Activated CD8-positive, alpha-beta memory T cell treated with anti-CD3 and anti-CD28 coated beads, Interleukin-2, amount 50 U/mL, for 4 hours (primary cell): ENCODE results near the gene ACAD8.

Source experiments
- DNase-seq: peaks from one replicate; pipeline ENCODE4 v3.0.0-alpha.2; 2020

The ACAD8 gene

DNA sequence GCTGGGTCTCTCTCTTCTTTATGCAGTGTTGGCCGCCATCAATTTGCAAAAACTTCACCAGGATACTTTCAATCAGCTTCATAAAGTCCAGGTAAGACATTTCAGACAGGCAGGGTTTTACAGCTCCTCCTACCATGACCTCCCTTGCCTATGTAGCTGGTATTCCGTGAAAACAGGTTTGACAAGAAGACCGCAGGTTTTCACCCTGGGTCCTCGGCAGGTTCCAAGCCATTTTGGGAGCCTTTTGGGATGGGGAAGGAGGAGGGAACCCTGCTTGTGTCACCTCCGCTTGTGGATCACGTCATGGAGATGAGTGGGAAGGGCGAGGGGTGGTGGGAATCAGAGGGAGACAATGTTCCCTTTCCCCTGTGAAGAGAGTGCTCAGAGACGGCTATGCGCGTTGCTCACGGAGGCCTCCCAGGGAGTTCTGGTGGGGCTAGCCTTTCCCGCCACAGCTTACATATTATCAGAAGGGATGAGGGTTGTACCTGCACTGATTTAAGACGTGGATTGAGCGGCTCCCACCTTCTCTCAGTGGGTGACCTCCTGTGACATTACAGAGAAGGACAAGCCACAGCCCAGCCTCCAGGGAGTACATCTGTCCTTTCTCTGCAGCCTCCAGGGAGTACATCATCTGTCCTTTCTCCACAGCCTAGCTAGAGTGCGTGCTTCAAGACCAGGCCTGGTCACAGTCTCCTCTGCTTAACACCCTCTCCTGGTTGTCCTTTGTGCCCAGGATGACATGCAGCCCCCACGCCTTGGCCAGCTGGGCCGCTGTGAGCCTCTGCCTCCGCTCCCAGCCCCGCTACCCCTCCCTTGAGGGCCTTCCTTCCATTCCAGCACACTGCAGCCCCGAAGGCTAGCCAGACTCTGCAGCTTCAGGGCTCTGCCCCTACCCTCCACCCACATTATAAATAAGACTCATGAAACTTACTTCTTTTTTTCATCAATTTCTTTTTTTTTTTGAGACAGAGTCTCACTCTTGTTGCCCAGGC is 40.0 kb downstream of the ACAD8 start:
- DNase-seq, result no peak

DNA sequence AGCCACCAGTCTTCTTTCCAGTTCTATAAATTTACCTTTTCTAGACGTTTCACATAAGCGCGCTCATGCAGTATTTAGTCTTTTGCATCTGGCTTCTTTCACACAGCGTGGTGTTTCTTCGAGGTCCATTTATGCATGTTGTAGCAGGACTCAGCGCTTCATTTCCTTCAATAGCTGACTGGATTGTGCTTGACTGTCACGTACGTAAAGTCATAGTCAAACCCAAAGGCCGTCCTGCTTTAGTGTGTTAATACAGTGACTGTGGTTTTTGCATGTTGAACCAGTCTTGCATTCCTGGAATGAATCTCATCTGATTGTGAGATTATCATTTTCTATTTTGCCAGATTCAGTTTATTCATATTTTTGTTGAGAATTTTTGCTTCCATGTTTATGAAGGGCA is 41.3 kb downstream of the ACAD8 start:
- no peak for DNase-seq

DNA sequence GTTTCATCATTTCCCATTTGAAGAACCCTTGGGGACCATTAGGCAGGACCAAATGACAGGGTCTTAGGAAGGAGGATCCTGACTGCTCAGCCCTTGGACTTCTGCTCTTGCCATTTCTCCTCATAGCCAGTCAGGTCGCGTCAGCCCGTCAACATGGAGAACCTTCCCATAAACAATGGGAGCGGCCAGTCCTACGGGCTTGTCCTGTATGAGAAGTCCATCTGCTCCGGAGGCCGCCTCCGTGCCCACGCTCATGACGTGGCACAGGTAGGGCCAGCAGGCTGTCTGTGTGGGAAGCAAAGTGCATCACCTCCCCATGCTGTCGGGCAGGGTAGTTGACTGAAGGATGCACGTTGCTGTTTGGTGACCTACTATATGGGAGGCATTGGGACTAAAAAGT is 58.9 kb downstream of the ACAD8 start:
- no peak for DNase-seq

DNA sequence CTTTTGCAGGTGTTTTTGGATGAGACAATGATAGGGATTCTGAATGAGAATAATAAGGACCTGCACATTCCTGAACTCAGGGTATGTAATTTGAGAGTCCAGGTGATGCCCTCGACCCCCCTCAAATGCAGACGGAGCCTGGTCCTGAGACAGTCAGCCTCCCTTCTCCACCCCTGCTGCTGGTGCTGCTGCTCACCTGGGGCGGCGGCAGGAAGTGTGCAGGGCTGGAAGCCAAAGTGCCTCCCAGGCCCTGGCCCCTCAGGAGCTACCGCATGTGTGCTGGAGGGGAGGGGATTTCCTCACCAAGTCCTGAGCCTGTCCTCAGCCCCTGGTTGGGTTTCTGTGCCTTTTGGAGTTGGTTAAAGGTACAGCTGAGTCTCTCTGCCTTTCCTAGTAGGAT is 59.4 kb downstream of the ACAD8 start:
- no peak for DNase-seq

DNA sequence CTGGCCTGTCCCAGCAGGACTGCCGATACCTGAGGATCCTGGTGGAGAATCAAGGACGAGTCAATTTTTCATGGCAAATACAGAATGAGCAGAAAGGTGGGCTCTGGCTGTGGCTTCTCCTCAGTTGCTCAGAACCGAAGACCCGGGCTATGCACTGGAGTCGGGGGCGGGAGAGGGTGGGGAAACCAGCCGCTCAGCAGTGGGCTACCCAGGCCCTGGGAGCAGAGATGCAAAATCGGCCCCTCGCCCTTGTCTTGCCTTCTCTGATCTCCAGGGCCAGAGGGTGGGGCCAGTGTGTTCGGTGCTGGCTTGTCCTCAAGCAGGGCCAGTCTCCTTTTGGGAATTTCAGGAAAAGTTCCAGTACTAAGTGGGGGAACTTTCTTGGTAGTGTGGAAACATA is 60.0 kb downstream of the ACAD8 start:
- DNase-seq, result no peak

DNA sequence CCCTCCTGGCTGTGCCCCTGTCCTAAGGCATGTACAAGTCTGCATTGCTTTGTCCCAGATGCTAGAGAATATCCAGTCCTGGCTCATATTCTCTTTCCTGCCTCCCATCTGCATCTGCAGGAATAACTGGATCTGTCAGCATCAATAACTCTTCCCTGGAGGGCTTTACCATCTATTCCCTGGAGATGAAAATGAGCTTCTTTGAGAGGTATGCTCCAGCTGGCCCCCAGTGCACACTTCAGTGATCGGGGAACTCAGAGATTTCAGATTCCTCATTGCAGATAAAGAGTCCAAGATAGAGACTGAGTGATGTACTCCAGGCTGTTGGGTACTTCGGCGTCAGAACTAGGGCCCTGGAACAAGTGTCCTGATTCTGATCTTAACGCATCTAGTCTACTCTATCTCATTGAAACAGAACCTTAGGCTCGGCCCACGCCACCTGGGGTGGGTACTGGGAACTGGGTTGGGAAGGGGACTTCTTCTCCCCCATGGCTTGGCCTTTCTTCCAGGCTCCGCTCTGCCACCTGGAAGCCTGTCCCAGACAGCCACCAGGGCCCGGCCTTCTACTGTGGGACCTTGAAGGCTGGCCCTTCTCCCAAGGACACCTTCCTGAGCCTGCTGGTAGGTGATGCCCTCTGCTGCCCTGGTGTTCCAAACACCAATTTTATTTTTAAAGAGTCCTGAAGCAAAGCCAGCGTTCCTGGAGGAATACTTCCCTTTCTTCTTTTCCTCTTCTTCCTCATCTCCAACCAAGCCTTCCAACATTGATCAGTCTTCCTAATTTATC is 60.6 kb downstream of the ACAD8 start:
- no peak for DNase-seq
